NAMALWA (cell line): ENCODE measurements around the gene KCNN3.

ENCODE experiments used
- DNase-seq: peaks from one replicate; pipeline ENCODE4 v3.0.0-alpha.2; 2015; ENCODE audit warnings: low spot score

The KCNN3 gene

GRCh38 chr1:154659823-154660592 lies 210.1 kb downstream of the KCNN3 start:
- no peak for DNase-seq

- no peak for DNase-seq
These were observed 212.5 kb downstream of the KCNN3 start for GRCh38 chr1:154657556-154657955.

- DNase-seq = no peak
These were observed 217.2 kb downstream of the KCNN3 start for GRCh38 chr1:154652893-154653292.
